NCI-H524 (cell line): ENCODE measurements around the gene FGF12.

Source experiments
- DNase-seq, 2 experiments: peaks; one replicate each; lab custom pipeline; 2025; lab: John Stamatoyannopoulos, UW

The FGF12 gene

GRCh38 chr3:192092388-192093005 is 634.8 kb downstream of the FGF12 start:
- DNase-seq, result no peak

- DNase-seq, result no peak
Observed at GRCh38 chr3:192091831-192092230, 635.5 kb downstream of the FGF12 start.

GRCh38 chr3:192090586-192090985 is 636.8 kb downstream of the FGF12 start:
- DNase-seq, result peak in 1 of 2 experiments; percentile 22
